Brain pericyte (primary cell): Measurements from ENCODE around the gene ZNF319.

Experiments used
- DNase-seq: peaks from one replicate; pipeline ENCODE4 v3.0.0-alpha.2; 2012; ENCODE audit warnings: low read depth, low spot score

ZNF319 gene

DNA sequence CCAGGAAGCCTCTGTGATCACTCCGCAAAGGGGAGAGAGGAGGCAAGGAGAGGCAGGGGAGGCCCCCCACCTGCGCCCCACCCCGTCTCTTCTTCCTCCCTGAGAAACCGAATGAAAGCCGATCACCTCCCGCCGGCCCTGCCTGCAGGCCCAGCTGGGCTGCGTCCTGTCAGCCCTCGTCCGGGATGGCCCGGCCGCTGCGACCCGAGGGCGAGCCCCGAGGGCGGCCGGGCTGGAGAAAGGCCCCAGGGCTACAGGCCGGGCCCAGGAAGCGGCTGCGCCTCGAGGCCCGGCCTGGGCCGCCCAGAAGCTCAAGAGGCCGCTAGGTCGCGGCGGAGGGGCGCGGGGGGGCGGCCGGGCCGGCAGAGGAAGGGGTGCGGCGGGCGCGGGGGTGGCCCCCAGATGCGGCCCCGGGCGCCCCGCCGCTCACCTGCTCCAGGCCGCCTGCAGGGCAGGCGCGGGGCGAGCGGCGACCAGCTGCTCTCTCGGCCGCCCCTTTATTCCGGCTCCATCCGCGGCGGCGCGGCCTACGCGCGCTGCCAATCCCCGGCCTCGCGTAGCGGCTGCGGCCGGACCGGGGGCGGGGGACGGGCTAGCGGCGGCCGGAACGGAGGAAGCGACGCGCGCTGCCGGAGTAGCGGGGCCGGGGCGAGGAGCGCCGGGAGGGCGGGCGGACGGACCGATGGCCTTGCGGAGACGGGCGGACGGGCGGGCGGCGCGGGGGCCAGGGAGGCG, at the start of gene ZNF319:
TSS of gene ZNF319 (minus strand) at position 702 of the 735 bp plus-strand sequence. CDS start 2,407 bp downstream, outside the sequence.
- no peak for DNase-seq

DNA sequence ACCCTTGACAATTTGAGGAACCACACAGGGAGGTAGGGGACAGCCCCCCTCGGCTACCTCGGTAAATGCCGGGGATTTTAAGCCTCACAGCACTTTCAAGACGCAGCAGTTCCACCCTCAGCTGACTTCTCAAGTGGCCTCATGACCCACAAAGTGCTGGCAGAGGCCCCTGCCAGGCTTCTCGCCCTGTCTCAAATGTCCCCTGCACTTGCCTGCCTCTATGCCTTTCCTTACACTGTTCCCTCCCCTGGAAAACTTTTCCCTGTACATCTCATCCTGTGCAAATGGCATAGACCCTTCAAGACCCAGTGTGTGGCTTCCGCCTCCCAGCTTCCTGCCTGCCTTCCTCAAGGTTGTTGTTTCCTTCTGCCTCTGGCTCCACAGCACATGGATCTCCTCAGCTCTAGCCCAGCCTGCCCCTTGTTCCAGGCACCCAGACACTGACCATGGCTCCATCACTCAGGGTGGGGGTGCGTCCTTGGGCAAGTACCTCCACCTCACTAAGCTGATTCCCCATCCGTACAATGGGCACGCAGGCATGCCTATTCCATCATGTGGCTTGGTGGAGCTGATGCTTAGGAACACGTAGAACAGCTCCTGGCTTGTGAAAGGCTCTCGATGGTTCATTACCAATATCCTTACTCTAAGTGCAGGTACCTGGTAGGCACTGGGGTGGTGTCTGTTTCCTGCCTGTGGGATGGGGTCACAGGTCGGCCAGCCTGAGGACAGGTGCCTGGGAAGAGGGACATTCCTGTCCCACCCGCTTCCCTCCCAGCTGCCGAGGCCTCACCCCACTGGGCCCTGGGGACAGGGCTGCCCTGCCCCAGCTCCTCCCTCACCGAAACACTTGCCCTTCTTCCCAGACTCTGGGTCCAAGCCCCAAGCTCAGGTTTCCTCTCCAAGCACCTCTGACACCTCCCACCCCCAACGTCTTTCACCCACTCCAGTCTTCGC, 49.0 kb upstream of the ZNF319 start:
- no peak for DNase-seq

DNA sequence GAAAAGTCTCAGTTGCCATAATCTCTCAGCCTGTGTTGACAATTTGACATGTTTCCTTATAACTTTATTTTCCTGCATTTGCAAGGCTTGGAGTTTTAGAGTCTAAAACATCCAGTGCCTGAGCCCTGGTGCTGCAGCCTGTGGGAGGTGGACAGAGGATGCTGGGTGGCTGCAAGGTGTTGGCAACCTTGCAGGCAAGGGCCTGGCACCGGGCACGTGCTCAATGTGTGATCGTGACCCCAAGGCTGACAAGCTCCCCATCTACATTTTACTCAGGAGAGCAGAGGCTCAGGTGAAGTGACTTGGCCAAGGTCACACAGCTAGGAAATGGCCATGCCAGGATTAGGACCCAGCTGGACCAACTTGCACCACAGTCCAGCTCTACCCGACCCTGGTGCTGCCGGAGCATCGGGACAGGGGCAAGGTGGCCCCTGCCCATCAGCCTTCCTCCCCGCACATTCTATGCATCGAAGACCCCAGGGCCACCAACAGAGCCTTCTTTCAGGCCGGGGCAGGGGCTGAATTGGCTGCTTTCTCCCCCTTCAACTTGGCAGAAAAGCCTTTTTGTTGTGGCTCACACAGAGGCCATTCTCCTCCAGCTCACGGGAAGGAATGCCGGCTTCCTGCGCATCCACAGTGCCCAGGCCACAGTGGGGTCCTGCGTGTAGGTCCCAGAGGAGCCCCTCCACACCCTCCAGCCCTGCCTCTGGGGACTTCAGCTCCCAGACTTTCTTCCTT, 48.2 kb upstream of the ZNF319 start:
- DNase-seq = no peak

DNA sequence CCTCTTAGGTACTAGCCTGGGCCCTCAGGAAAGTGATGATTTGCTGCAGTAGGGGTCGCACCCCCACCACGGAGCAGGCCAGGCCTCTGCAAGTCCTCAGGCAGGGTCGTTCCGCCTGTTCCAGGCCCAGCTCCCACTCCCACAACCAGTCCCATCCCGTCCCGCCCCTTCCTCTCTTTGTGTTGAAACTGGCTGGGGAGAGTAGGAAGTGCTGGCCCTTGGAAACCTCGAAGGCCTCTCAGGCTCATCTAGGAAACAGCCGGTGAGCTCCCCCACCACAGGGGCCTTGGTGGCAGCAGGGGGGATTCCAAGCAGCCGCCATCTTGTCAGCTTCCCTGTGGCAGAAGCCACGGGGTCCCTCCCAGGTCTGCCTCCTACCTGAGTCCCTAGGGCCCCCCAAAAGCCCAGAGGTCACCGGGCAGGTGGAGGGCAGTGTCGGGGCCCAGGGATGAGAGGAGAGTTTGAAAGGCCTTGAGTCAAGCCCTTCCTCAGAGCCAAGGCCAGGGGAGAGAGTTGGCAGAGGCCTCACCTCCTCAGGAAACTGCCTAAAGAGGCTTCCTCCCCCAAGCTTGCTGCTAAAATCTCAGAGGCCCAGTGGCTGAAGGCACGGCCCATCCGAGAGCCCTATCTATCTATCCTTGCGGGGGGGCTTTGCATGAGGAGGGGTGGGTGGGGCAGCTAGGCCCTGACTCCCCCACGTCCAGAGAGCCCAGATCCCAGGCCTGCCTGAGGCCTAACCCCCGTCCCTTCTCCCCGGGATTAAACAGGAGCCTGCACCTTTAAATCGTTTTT, 47.3 kb upstream of the ZNF319 start:
- DNase-seq = no peak

DNA sequence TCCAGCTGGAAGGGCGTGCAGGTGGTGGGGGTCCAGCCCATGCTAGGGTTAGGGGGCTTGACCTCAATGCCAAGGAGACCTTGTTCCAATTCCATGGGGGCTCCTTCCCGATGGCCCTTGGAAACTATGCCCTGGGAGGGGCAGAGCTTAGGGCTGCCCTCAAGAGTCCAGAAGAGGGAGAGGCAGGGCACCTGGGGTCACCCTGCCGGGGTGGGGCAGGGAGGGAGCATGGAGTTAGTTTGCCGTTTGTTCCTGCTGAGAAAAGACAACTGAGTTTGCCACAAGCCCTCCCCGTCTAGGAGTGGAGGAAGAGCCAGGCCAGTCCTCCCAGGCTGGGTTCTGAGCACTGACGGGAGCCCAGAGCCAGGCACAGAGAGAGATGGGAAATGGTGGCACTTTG, 46.5 kb upstream of the ZNF319 start:
- no peak for DNase-seq

DNA sequence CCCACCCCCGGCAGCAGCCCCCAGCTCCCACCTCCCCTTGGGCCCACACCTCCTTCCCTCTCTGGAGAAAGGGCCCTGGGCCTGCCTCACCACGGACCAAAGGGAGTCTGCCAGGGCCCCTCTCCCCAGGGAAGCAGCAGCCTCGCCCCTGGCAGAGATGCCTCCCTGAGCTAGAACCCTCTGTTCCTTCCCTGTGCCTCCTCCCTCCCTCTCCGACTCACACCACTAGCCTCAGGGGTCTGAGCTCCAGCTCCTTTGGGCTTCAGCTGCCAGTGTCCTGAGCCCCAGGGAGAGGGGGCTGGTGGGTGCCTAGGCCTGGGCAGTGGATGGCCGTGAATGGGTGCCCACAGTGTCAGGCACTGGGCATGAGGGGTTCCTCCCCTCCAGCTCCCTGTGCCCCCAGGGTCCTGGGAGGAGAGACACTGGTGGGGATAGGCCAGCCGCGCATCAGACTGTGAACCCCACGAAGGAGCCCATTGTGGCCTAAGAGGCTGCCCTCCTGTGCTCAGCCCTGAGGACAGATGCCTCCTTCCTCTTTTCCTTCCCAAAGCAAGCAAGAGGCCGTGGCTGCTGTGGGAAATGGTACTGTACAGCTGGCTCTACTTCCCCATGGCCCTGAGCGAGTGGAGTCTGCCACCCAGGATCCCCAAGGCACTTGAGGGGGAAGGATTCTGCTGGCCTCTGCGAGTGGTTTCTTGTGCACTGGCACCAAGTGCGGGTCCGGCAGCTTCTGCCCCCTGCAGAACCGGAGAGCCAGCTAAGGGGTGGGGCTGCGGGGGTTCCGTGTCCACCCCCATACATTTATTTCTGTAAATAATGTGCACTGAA, 45.8 kb upstream of the ZNF319 start:
- DNase-seq = no peak

DNA sequence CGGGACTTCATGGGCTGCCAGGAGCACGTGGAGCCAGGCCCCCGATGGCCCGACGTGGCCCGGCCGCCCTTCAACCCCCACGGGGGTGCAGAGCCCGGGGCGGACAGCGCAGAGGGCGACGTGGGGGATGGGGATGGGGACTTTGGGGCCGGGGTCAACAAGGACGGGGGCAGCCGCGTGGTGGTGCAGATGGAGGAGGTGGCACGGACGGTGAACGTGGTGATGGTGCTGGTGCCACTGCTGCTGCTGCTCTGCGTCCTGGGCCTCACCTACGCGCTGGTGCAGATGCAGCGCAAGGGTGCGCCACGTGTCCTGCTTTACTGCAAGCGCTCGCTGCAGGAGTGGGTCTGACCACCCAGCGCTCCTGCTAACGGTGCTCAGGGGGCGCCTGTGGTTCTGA, 44.6 kb upstream of the ZNF319 start:
- DNase-seq = no peak

DNA sequence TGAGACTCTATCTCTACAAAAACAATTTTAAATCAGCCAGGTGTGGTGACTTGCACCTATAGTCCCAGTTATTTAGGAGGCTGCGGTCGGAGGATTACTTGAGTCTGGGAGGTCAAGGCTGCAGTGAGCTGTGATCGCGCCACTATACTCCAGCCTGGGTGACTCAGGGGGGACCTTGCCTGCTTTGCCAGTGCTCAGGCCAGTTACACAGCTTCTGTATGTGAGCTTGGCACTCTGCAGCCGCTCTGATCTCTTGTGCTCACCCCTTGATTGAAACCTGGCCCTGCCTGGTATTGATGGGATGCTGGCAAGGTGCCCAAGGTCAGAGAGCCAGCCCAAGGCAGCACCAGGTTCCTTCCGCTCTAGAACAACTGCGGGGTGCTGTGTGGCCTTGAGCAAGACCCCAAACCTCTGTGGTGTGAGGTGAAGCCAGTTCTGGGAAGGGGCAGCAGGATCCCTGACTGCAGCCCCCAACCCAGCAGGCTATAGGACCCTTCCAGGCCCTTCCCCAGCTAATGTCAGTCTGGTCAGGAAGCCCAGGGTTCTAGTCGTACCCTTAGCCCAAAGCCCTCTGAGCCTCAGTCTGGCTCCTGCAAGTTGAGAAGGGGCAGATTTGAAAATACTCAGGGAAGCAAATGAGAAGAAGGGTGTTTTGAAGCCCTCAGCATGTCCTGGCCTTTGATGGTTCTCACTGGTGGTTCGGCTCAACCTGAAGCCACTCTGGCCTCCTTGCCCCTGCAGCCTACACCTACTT, 44.0 kb upstream of the ZNF319 start:
- DNase-seq = no peak

DNA sequence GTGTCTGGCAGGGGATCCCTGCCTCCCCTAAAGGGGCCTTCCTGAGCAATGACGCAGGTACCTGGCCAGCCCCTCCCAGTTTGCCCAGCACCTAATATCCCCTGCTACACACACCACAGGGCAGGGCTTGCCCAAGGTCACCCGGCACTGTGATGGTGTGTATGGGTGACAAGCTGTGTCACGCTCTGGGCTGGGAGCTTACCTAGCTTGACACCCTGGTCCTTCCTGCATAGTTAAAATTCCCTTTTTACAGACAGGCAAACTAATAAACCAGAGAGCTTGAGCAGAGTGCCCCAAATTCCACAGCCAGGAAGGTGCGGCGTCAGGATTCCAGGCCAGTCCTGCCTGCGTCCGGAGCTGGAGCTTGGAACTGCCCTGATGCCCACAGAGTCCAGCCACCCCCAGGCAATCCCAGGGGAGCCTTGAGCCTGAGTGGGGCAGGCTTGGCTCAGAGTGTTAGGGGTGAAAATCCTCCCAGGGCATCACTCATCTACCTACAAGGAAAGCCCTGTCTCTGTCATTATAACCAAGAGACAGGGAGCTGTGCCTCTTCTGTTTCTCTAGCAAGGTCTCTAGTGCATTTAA, 43.2 kb upstream of the ZNF319 start:
- DNase-seq = no peak

DNA sequence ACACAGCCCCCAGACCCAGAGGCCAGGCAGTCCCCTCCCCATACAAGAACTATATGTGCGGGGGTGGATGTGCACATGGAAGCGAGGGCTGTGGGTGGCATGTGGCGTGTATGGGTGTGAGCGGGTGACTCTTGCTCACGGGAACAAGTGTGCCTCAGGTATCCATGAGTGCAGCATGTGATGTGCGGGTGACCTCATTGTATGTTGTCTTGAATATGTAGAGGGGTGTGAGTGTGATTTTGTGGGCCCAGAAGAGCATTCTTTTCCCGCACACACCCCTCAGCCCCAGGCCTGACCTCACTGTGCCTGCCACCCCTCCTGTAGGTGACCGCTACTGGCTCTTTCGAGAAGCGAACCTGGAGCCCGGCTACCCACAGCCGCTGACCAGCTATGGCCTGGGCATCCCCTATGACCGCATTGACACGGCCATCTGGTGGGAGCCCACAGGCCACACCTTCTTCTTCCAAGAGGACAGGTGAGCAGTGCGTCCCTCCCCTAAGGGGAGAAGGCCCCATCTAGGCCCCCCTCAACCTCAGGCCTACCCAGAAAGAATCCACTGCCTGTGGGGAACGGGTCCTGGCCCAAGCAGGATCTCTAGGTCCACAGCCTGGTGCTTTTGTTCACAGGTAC, 42.5 kb upstream of the ZNF319 start:
- no peak for DNase-seq

DNA sequence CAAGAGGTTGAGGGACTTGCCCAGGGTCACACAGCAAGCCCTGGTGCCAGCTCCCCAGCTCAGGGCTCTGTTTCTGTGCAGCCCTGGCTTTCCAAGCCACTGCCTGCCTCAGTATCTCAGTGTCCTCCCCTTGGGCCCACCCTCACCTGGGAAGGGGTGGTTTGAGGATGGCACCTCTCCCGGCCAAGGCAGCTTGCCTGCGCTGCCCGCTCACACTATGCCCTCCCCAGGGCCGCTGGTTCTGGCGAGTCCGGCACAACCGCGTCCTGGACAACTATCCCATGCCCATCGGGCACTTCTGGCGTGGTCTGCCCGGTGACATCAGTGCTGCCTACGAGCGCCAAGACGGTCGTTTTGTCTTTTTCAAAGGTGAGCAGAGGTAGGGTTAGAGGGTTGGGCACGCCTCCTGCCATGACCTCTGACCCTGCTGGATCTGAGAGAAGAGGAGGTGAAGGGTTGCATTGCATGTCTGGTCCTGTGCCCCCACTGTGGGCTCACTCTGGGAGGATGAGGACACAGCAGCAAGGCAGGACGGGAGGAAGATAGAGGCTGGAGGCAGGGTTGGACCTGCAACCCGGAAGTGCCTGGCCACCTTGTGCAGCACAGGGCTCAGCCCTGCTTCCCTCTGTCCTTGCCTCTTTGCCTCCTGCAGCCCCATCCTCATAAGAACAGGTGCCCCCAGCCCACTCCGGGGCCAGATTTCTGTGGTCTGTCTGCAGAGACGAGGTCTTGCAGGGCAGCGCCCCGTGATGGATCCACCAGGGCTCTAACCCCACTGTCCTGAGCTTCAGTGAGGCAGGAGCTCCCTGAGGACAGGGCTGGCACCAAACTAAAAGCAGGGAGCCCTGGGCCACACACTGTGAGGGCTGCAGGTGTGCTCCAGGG, 41.8 kb upstream of the ZNF319 start:
- no peak for DNase-seq

DNA sequence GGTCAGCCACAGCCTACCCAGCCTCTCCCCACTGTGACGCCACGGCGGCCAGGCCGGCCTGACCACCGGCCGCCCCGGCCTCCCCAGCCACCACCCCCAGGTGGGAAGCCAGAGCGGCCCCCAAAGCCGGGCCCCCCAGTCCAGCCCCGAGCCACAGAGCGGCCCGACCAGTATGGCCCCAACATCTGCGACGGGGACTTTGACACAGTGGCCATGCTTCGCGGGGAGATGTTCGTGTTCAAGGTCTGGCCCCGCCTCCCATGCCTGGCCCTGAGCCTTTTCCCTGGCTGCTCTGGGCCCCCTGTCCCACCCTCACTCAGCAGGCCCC, 41.1 kb upstream of the ZNF319 start:
- no peak for DNase-seq

DNA sequence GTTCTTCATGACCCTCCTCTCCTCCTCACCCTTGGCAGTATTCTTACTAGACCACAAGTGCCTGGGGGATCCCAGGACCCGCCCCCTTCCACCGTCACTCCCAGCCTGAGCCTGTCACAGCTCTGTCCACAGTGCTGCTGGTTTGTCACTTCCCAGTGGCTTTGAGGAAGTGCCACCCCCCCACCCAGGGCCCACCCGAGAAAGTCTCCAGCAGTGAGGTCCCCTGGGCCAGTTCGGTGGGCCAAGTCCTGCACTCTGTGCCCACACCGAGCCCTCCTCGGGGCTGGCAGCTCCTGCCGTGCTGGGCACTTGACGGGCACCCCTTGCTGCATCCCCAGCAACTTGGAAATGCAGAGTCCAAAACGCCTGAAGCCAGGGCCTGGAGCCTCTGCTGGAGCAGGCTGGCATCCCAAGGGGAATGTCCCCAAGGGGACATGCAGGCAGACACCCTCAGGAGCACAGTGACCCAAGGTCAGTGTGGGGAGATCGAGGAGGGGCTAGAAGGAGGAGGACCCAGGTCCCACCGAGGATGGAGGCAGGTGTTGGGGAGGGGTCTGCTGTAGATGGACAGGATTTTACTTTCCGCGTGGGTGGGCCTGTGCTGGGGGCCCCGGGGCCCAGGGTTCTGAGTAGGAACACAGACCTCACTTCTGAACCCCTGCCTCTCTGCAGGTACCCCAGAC, 40.6 kb upstream of the ZNF319 start:
- DNase-seq = no peak

DNA sequence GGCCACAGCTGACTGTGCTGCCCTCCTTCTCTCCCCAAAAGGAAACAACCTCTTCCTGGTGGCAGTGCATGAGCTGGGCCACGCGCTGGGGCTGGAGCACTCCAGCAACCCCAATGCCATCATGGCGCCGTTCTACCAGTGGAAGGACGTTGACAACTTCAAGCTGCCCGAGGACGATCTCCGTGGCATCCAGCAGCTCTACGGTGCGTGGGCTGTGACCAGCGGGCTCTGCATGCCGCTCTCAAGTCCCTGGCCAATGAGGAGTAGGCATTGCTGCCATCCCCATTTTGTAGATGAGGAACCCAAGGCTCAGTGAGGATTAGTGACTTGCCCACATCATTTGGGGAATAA, 40.0 kb upstream of the ZNF319 start:
- DNase-seq = no peak

DNA sequence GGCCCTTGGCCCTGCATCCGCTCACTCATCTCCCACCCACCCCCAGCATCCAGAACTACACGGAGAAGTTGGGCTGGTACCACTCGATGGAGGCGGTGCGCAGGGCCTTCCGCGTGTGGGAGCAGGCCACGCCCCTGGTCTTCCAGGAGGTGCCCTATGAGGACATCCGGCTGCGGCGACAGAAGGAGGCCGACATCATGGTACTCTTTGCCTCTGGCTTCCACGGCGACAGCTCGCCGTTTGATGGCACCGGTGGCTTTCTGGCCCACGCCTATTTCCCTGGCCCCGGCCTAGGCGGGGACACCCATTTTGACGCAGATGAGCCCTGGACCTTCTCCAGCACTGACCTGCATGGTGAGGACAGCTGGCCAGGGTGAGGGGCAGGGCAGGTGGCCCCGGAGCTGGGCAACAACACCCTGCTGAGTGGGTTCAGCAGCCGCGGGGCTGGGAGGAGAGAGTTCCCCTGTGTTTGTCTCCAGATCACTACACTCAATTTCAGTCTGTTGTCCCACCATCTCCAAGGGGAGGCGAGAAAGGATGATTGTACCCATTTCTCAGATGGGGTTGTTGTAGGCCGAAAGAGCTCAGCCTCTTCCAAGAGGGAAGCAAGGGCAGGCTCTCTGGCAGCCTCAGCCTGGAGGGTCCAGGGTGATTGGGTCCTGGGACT, 39.5 kb upstream of the ZNF319 start:
- DNase-seq = no peak

DNA sequence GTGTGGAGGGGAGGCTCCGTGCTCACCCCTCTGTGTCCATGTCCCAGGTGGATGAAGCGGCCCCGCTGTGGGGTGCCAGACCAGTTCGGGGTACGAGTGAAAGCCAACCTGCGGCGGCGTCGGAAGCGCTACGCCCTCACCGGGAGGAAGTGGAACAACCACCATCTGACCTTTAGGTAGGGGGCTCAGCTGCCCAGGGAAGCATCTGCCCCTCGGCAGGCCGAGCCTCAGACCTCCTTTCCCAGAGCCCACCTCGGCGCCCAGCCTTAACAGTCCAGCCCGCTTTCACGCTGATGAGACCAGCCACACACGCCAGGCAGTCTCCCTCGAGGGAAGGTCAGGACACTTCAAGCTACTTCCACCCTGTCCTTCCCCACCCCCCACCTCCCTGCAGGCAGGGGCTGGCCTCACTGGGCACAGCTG, 37.8 kb upstream of the ZNF319 start:
- no peak for DNase-seq
